Prostate gland (tissue), 2 donors: Measurements from ENCODE around the gene SESN3. TPM values are rescaled to one million over a fixed set of nuclear protein-coding genes. Genes with fewer than 3 reads are reported as not detected.

ENCODE experiments used
- DNase-seq: peaks from one replicate; pipeline ENCODE4 v3.0.0-alpha.2; 2019; ENCODE audit warnings: low spot score
- H3K27ac ChIP-seq, 2 donors: fragments of 200-600 bp; sonication (generic); 2 replicates each; pipeline ENCODE4 v1.5.1; 2017 to 2019
- H3K27me3 ChIP-seq: fragments of 200-600 bp; sonication (generic); replicated peaks from 2 replicates; pipeline ENCODE4 v1.5.1; 2019; ENCODE audit not compliant: insufficient read depth
- H3K36me3 ChIP-seq, 2 donors: fragments of 200-600 bp; sonication (generic); 1 replicate in 1 of 2; 2 replicates in 1 of 2; pipeline versions ENCODE4 v1.5.1 to v1.8.1; 2017 to 2019
- H3K4me1 ChIP-seq: fragments of 200-600 bp; sonication (generic); replicated peaks from 2 replicates; pipeline ENCODE4 v1.5.1; 2019
- H3K4me3 ChIP-seq, 2 donors: fragments of 200-600 bp; sonication (generic); 2 replicates each; pipeline ENCODE4 v1.5.1; 2017 to 2019
- H3K9me3 ChIP-seq: fragments of 200-600 bp; sonication (generic); 2 replicates; pipeline ENCODE4 v1.5.1; 2017
- CTCF ChIP-seq, 4 experiments: fragments of 200-600 bp in 2 of 4; fragments of 450-650 bp in 2 of 4; sonication (generic) in 2 of 4; IDR thresholded peaks; 1 replicate in 3 of 4; 2 replicates in 1 of 4; pipeline ENCODE4 v1.5.1; 2016 to 2019; ENCODE audit warnings: antibody characterized with exemption in 4 of 4, mild to moderate bottlenecking in 2 of 4, moderate library complexity in 2 of 4
- POLR2A ChIP-seq: fragments of 450-650 bp; IDR thresholded peaks from one replicate; pipeline ENCODE4 v1.6.1; 2016; ENCODE audit warnings: antibody characterized with exemption, mild to moderate bottlenecking
- POLR2AphosphoS5 ChIP-seq: sonication (generic); formaldehyde crosslinking; IDR thresholded peaks from one replicate; pipeline ENCODE4 v1.6.1; 2017; ENCODE audit warnings: antibody characterized with exemption
- WGBS: methylation state at CpG from one replicate; pipeline ENCODE4 v1.1.5; 2018; 5-methylcytosine and 5-hydroxymethylcytosine counted together
- intact Hi-C: fragments of 100-400 bp; cut with DNase I; formaldehyde crosslinking; loops from one replicate; pipeline ENCODE4 v1.14.2; 2022
- total RNA-seq, 2 donors: library from RNA; depleted of rRNA; stranded (reverse); fragments of >200 nt; gene quantifications; one replicate each; pipeline ENCODE4 v1.1.0, GENCODE V29; 2016

SESN3 gene
- total RNA-seq, 2 donors from 2014 or later = 21.3 to 33.8 TPM

GRCh38 chr11:95193541-95193940 is 37.5 kb downstream of the SESN3 start:
- Histone ChIP-seq H3K27me3 (no peaks in the 10 kb centered on the region), H3K4me1 (no peaks in the 10 kb centered on the region), H3K27ac (no peak overlapping the region), H3K4me3 (no peak overlapping the region), H3K36me3 (no peaks in the 10 kb centered on the region), H3K9me3 (no peaks in the 10 kb centered on the region)
- 76% methylated on average over 1 of the region's 1 CpG for WGBS
- TF ChIP-seq POLR2AphosphoS5 (no peak), CTCF (IDR thresholded peaks at IDR 0.05) (no peak), POLR2A (no peak)
- intact Hi-C loops = no loop called here
- no peak for DNase-seq

GRCh38 chr11:95192717-95193116 is 38.3 kb downstream of the SESN3 start:
- 58% methylated on average over 3 of the region's 3 CpGs for WGBS
- no peak for DNase-seq
- no peak for TF ChIP-seq CTCF (IDR thresholded peaks at IDR 0.05)
- TF ChIP-seq POLR2A = no peak
- TF ChIP-seq POLR2AphosphoS5 = no peak
- Histone ChIP-seq H3K4me1 (no peaks in the 10 kb centered on the region), H3K36me3 (no peaks in the 10 kb centered on the region), H3K27me3 (no peaks in the 10 kb centered on the region), H3K4me3 (no peak overlapping the region), H3K27ac (no peak overlapping the region), H3K9me3 (no peaks in the 10 kb centered on the region)
- intact Hi-C loops = no loop called here

- H3K4me1 ChIP-seq = no peaks in the 10 kb centered on the region
- DNase-seq = no peak
- no peak overlapping the region for H3K4me3 ChIP-seq
- no peaks in the 10 kb centered on the region for H3K9me3 ChIP-seq
- no peaks in the 10 kb centered on the region for H3K36me3 ChIP-seq
- H3K27ac ChIP-seq = no peak overlapping the region
- no peaks in the 10 kb centered on the region for H3K27me3 ChIP-seq
- TF ChIP-seq POLR2AphosphoS5 (no peak), POLR2A (no peak), CTCF (IDR thresholded peaks at IDR 0.05) (no peak)
- intact Hi-C loops = no loop called here
Observed at GRCh38 chr11:95187723-95188122, 43.3 kb downstream of the SESN3 start.

- no peak for DNase-seq
- no peaks in the 10 kb centered on the region for H3K9me3 ChIP-seq
- no peak overlapping the region for H3K4me3 ChIP-seq
- no peaks in the 10 kb centered on the region for H3K36me3 ChIP-seq
- WGBS = 97% methylated on average over 2 of the region's 2 CpGs
- TF ChIP-seq POLR2AphosphoS5 (no peak), CTCF (IDR thresholded peaks at IDR 0.05) (no peak), POLR2A (no peak)
- intact Hi-C loops = no loop called here
- no peak overlapping the region for H3K27ac ChIP-seq
- no peaks in the 10 kb centered on the region for H3K4me1 ChIP-seq
- no peaks in the 10 kb centered on the region for H3K27me3 ChIP-seq
Observed at GRCh38 chr11:95182397-95182796, 48.6 kb downstream of the SESN3 start.

GRCh38 chr11:95175818-95176380 is 55.1 kb downstream of the SESN3 start:
- intact Hi-C loops = no loop called here
- no peaks in the 10 kb centered on the region for H3K9me3 ChIP-seq
- TF ChIP-seq POLR2AphosphoS5 (no peak), CTCF (IDR thresholded peaks at IDR 0.05) (no peak), POLR2A (no peak)
- no peaks in the 10 kb centered on the region for H3K36me3 ChIP-seq
- no peak overlapping the region for H3K27ac ChIP-seq
- H3K27me3 ChIP-seq = no peaks in the 10 kb centered on the region
- 80% methylated on average over 4 of the region's 4 CpGs for WGBS
- H3K4me3 ChIP-seq = no peak overlapping the region
- no peaks in the 10 kb centered on the region for H3K4me1 ChIP-seq
- DNase-seq = no peak
